ENCODE results near the gene KIF26B. TPM values are rescaled to one million over a fixed set of nuclear protein-coding genes. Genes with fewer than 3 reads are reported as not detected.
"Not testable (repeated sequence)": the region's sequence is repeated elsewhere in the genome, so short reads cannot be mapped to it uniquely, and the experiment has no call there.

The KIF26B gene
- total and polyA plus RNA-seq, 3 experiments from 2014 or later = 0.11 to 0.16 TPM; not detected in 1

GRCh38 chr1:245335684-245336083 is 180.9 kb downstream of the KIF26B start:
- DNase-seq; H3K4me3 Mint-ChIP-seq; H3K27me3 ChIP-seq (ENCODE audit: insufficient read depth, low read length, poor library complexity, severe bottlenecking); H3K9me3 ChIP-seq (ENCODE audit: low read length); H3K9me3 Mint-ChIP-seq; H3K27ac ChIP-seq (ENCODE audit: low read depth, low read length); H3K4me1 ChIP-seq (ENCODE audit: insufficient read depth, low read length); H3K4me3 ChIP-seq (ENCODE audit: low read length); H3K27ac Mint-ChIP-seq; POLR2A ChIA-PET; H3K36me3 Mint-ChIP-seq; CTCF ChIA-PET; H3K36me3 ChIP-seq (ENCODE audit: insufficient read depth, low read length); H3K4me1 Mint-ChIP-seq: not testable (repeated sequence)
- peaks cover 3 to 16% of the 10 kb centered on the region in 2 donors for H3K27me3 Mint-ChIP-seq

GRCh38 chr1:245336149-245336983 is 181.6 kb downstream of the KIF26B start:
- ChIA-PET POLR2A (no interaction called here), CTCF (no interaction called here)
- H3K27me3 ChIP-seq (ENCODE audit: insufficient read depth, low read length, poor library complexity, severe bottlenecking) = no peaks in the 10 kb centered on the region
- H3K27ac ChIP-seq (ENCODE audit: low read depth, low read length) = no peak overlapping the region
- H3K4me3 Mint-ChIP-seq = no peak overlapping the region
- no peaks in the 10 kb centered on the region for H3K36me3 ChIP-seq (ENCODE audit: insufficient read depth, low read length)
- DNase-seq = no peak
- no peaks in the 10 kb centered on the region for H3K36me3 Mint-ChIP-seq
- no peak overlapping the region for H3K27ac Mint-ChIP-seq
- H3K9me3 ChIP-seq (ENCODE audit: low read length) = no peaks in the 10 kb centered on the region
- H3K27me3 Mint-ChIP-seq = peaks cover 3 to 13% of the 10 kb centered on the region in 2 donors
- peaks cover 0 to 5% (median 4%) of the 10 kb centered on the region in 3 donors for H3K4me1 Mint-ChIP-seq
- no peak overlapping the region for H3K4me3 ChIP-seq (ENCODE audit: low read length)
- H3K4me1 ChIP-seq (ENCODE audit: insufficient read depth, low read length) = no peaks in the 10 kb centered on the region
- H3K9me3 Mint-ChIP-seq = peaks cover 0 to 1% (median 0%) of the 10 kb centered on the region in 5 donors

GRCh38 chr1:245336984-245337355 is 182.2 kb downstream of the KIF26B start:
- not testable (repeated sequence) for H3K4me1 Mint-ChIP-seq, H3K4me3 Mint-ChIP-seq, H3K36me3 Mint-ChIP-seq

GRCh38 chr1:245337829-245338484 is 183.2 kb downstream of the KIF26B start:
- no peaks in the 10 kb centered on the region for H3K9me3 ChIP-seq (ENCODE audit: low read length)
- DNase-seq = peak in 1 of 5 donors; percentile 1
- CTCF ChIA-PET = no interaction called here
- Mint-ChIP-seq H3K9me3 (peaks cover 0 to 1% (median 0%) of the 10 kb centered on the region in 5 donors), H3K4me3 (no peak overlapping the region), H3K4me1 (peaks cover 0 to 5% (median 4%) of the 10 kb centered on the region in 3 donors), H3K27me3 (peaks cover 3 to 8% of the 10 kb centered on the region in 2 donors), H3K27ac (no peak overlapping the region), H3K36me3 (no peaks in the 10 kb centered on the region)
- H3K4me3 ChIP-seq (ENCODE audit: low read length) = no peak overlapping the region
- no peak overlapping the region for H3K27ac ChIP-seq (ENCODE audit: low read depth, low read length)
- no peaks in the 10 kb centered on the region for H3K4me1 ChIP-seq (ENCODE audit: insufficient read depth, low read length)
- POLR2A ChIA-PET = no interaction called here
- H3K36me3 ChIP-seq (ENCODE audit: insufficient read depth, low read length) = no peaks in the 10 kb centered on the region
- H3K27me3 ChIP-seq (ENCODE audit: insufficient read depth, low read length, poor library complexity, severe bottlenecking) = no peaks in the 10 kb centered on the region

More at GRCh38 chr1:245336984-245337355, 182.2 kb downstream of the KIF26B start:
- peaks cover 3 to 10% of the 10 kb centered on the region in 2 donors for H3K27me3 Mint-ChIP-seq
- H3K36me3 ChIP-seq (ENCODE audit: insufficient read depth, low read length); H3K27ac Mint-ChIP-seq; H3K27ac ChIP-seq (ENCODE audit: low read depth, low read length); H3K9me3 ChIP-seq (ENCODE audit: low read length); H3K4me1 ChIP-seq (ENCODE audit: insufficient read depth, low read length); H3K27me3 ChIP-seq (ENCODE audit: insufficient read depth, low read length, poor library complexity, severe bottlenecking); CTCF ChIA-PET; H3K4me3 ChIP-seq (ENCODE audit: low read length); POLR2A ChIA-PET; DNase-seq; H3K9me3 Mint-ChIP-seq: not testable (repeated sequence)

- peaks cover 0 to 1% (median 0%) of the 10 kb centered on the region in 5 donors for H3K9me3 Mint-ChIP-seq
- no peaks in the 10 kb centered on the region for H3K27me3 ChIP-seq (ENCODE audit: insufficient read depth, low read length, poor library complexity, severe bottlenecking)
- H3K27ac Mint-ChIP-seq = no peak overlapping the region
- CTCF ChIA-PET = no interaction called here
- no peak for DNase-seq
- no peak overlapping the region for H3K4me3 Mint-ChIP-seq
- POLR2A ChIA-PET = no interaction called here
- no peaks in the 10 kb centered on the region for H3K36me3 ChIP-seq (ENCODE audit: insufficient read depth, low read length)
- no peaks in the 10 kb centered on the region for H3K4me1 ChIP-seq (ENCODE audit: insufficient read depth, low read length)
- H3K4me1 Mint-ChIP-seq = peaks cover 0 to 5% (median 4%) of the 10 kb centered on the region in 3 donors
- H3K4me3 ChIP-seq (ENCODE audit: low read length) = no peak overlapping the region
- H3K36me3 Mint-ChIP-seq = no peaks in the 10 kb centered on the region
- no peak overlapping the region for H3K27ac ChIP-seq (ENCODE audit: low read depth, low read length)
- peaks cover 3 to 4% of the 10 kb centered on the region in 2 donors for H3K27me3 Mint-ChIP-seq
- no peaks in the 10 kb centered on the region for H3K9me3 ChIP-seq (ENCODE audit: low read length)
These were observed 183.7 kb downstream of the KIF26B start for GRCh38 chr1:245338485-245338877.

- no peaks in the 10 kb centered on the region for H3K4me1 ChIP-seq (ENCODE audit: insufficient read depth, low read length)
- H3K27me3 ChIP-seq (ENCODE audit: insufficient read depth, low read length, poor library complexity, severe bottlenecking) = no peaks in the 10 kb centered on the region
- Mint-ChIP-seq H3K27me3 (peaks cover 0 to 2% of the 10 kb centered on the region in 2 donors), H3K9me3 (no peaks in the 10 kb centered on the region), H3K4me3 (no peak overlapping the region), H3K36me3 (no peaks in the 10 kb centered on the region), H3K4me1 (peaks cover 0 to 5% (median 4%) of the 10 kb centered on the region in 3 donors), H3K27ac (no peak overlapping the region)
- no peaks in the 10 kb centered on the region for H3K36me3 ChIP-seq (ENCODE audit: insufficient read depth, low read length)
- H3K9me3 ChIP-seq (ENCODE audit: low read length) = no peaks in the 10 kb centered on the region
- no peak for DNase-seq
- no peak overlapping the region for H3K4me3 ChIP-seq (ENCODE audit: low read length)
- ChIA-PET CTCF (no interaction called here), POLR2A (no interaction called here)
- H3K27ac ChIP-seq (ENCODE audit: low read depth, low read length) = no peak overlapping the region
These were observed 187.0 kb downstream of the KIF26B start for GRCh38 chr1:245341743-245342142.

- Histone ChIP-seq H3K4me3 (ENCODE audit: low read length) (no peak overlapping the region), H3K4me1 (ENCODE audit: insufficient read depth, low read length) (no peaks in the 10 kb centered on the region), H3K36me3 (ENCODE audit: insufficient read depth, low read length) (no peaks in the 10 kb centered on the region), H3K27ac (ENCODE audit: low read depth, low read length) (no peak overlapping the region), H3K9me3 (ENCODE audit: low read length) (no peaks in the 10 kb centered on the region), H3K27me3 (ENCODE audit: insufficient read depth, low read length, poor library complexity, severe bottlenecking) (no peaks in the 10 kb centered on the region)
- H3K36me3 Mint-ChIP-seq = no peaks in the 10 kb centered on the region
- H3K27me3 Mint-ChIP-seq = peaks cover 5 to 7% of the 10 kb centered on the region in 2 donors
- no peak overlapping the region for H3K4me3 Mint-ChIP-seq
- H3K4me1 Mint-ChIP-seq = no peaks in the 10 kb centered on the region
- H3K27ac Mint-ChIP-seq = no peak overlapping the region
- peaks cover 0 to 3% (median 0%) of the 10 kb centered on the region in 5 donors for H3K9me3 Mint-ChIP-seq
- DNase-seq = no peak
- ChIA-PET CTCF (no interaction called here), POLR2A (no interaction called here)
These were observed 190.6 kb downstream of the KIF26B start for GRCh38 chr1:245345191-245345884.

- no peak overlapping the region for H3K4me3 ChIP-seq (ENCODE audit: low read length)
- ChIA-PET POLR2A (no interaction called here), CTCF (no interaction called here)
- DNase-seq = no peak
- H3K9me3 ChIP-seq (ENCODE audit: low read length) = no peaks in the 10 kb centered on the region
- H3K4me1 ChIP-seq (ENCODE audit: insufficient read depth, low read length) = no peaks in the 10 kb centered on the region
- Mint-ChIP-seq H3K4me1 (no peaks in the 10 kb centered on the region), H3K27ac (no peak overlapping the region), H3K9me3 (peaks cover 0 to 3% (median 0%) of the 10 kb centered on the region in 5 donors), H3K27me3 (peaks cover 7 to 10% of the 10 kb centered on the region in 2 donors), H3K36me3 (no peaks in the 10 kb centered on the region), H3K4me3 (no peak overlapping the region)
- no peaks in the 10 kb centered on the region for H3K36me3 ChIP-seq (ENCODE audit: insufficient read depth, low read length)
- H3K27me3 ChIP-seq (ENCODE audit: insufficient read depth, low read length, poor library complexity, severe bottlenecking) = no peaks in the 10 kb centered on the region
- H3K27ac ChIP-seq (ENCODE audit: low read depth, low read length) = no peak overlapping the region
These were observed 193.8 kb downstream of the KIF26B start for GRCh38 chr1:245348626-245349025.
